NCI-H1436 treated with DMSO at 0.1 percent for 48 hours (cell line): ENCODE measurements around the gene UBAC2.

ENCODE experiments used
- DNase-seq: peaks from one replicate; lab custom pipeline; 2025; lab: John Stamatoyannopoulos, UW

The UBAC2 gene

DNA sequence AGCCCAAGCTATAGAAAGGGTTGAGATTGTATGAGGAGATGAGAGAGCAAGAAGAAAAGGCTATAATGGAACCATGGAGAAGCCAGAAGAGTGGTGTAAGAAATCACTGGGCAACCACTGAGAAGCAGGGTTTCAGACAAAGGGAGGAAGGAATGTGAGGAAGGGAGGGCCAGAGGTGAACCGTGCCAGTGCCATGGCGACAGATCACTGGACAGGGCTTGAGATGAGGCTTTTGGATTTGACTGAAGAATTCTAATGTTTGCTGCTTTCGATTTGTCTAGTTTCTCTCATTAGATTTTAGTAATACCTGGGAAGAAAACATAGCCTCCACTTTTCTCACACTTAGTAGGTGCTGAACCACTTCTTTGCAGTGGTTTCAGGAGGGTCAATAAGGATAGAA, 112.8 kb downstream of the UBAC2 start:
- DNase-seq = no peak

DNA sequence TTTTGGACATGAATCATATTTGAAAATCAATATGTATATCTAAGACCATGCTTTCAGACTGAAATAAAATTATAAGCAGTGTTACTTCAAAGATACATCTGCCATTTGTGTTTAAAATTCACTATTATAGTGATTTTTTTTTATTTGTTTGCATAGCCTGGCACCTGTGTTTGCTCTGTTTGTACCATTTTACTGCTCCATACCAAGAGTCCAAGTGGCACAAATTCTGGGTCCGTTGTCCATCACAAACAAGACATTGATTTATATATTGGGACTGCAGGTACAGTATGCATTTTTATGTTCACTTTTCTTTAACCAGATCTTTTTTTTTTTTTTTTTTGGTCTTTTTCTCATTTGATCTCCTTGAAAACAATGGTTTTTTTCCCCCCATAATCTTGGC, 113.3 kb downstream of the UBAC2 start:
- DNase-seq = no peak

DNA sequence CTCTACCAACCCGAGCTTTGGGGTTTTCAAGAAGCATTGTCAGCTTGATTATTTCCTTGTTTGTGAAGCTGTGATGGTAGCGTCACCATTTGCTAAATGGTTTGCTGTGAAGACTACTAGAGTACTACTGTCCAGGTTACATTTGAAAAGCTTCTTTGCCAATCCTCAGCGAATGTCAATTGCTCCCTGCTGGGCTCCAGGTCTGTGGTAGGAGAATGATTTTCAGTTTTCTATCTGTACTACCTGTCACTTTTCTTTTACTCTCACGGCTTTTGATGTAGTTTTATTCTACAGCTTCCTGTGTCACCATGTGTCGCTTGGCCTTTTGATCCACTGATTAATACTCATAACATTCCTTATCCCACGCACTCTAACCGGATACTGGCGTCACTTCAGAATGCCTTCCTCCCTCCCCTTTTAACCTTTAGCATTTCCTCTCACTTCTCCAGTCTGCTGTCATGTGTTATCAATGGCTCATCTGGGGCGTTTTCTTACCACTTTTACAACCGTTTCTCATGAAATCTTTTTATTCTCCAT, 114.1 kb downstream of the UBAC2 start:
- DNase-seq = no peak

DNA sequence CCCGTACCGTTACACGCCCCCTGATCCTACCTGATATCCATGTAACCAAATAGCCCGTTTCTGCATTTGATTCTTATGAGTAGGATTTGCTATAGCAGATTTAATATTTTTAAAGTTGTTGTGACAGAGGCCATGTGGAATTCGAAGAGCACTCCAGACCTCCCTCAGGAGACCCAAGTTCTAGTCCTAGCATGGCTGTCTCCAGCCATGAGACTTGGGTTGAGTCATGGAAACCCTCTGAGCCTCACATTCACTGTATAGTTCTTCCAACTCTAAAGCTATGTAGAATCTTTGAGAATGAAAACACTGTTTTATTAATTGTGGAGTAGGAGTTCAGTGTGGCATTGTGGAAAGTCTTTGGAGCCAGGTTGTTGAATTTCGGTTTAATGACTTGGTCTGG, 114.5 kb downstream of the UBAC2 start:
- no peak for DNase-seq

DNA sequence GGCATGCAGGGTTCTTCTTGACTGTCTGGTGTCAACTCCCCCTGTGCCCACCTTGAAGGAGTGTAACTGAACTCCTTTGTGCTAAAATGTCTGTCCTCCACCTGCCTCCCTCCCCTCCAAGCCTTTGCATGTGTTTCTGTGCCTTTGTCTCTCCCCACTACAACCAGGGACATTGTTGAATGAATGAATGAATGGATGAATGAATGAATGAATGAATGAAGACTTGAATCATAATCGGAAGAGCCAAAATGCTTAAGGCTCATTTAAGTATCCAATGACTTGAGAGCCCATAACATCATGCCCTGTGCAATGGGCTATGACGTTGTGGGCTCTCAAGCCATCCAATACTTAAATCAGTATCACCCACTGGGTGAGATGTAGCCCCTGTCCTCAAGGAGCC, 115.6 kb downstream of the UBAC2 start:
- DNase-seq = no peak

DNA sequence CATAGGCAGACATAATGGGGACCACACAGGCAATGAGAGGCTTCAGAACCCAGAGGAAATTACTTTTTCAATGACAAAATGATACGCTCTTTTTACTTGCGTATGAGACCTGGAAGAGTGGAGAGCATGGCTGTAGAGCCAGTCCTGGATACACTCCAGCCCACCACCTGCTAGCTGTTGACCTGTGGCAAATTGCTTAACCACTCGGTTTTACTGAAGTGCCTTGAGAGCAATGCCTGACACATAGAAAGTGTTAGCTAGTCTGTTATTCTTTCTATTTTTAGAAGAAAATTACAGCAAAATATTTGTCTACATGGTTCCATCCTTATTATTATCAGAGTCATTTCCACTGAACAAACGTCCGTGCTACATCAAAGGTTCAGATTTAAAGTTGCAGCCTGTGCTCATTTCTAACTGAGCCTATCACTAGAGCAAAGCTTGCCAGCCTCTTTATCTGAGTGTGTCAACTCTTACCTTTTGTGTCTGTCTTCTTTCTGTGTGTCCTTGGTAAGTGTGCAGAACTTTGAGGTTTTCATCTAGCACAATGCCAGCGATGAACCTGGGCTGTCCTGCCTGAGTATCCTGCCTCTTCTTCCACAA, 116.1 kb downstream of the UBAC2 start:
- no peak for DNase-seq

DNA sequence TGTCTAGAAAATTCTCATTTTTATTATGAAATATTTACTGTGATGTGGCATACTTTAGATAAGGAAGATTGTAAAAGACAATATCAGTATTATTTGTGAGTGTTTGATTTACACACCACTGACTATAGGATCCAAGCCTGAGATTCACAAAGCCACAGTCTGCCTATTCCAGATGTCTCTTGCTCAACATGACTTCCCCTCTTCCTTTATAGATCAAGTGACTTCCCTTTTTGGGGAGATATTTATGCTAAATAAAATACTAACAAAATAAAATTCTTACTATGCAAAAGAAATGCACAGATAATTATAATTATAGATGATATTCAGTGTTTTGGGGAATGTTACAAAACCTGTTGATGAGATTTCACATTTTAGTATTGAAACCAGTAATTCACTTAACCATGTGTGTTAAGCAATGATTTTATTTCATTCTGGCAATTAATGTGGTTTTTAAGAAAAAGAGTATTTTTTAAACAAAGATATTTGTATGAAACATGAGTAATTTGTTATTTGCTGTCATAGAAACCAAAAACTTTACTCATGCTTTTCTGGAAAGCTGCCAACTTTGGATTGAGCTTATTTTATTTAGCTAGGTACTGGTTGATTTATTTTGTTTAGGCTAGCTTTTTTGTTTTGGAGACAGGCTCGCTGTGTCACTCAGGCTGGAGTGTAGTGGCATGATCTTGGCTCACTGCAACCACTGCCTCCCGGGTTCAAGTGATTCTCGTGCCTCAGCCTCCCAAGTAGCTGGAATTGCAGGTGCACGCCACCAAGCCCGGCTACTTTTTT, 120.2 kb downstream of the UBAC2 start:
- no peak for DNase-seq

DNA sequence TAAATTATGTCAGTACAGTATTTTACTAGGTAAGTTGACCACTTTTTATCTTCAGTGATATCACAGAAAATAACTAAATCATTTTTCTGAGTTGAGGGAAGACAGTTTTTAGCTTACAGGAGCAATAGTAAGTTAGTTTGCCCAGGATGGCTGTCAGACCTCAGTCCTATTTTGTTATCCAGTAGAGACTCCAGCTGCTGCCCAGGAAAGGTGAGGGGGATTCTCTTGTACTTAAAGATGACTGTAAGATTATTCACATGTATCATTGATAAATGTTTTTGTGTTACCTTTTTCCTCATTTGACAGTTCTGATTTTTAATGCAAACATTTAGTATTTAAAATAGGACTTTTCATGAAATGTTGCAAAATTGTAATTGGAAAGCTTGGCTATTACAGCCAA, 121.1 kb downstream of the UBAC2 start:
- DNase-seq = no peak

DNA sequence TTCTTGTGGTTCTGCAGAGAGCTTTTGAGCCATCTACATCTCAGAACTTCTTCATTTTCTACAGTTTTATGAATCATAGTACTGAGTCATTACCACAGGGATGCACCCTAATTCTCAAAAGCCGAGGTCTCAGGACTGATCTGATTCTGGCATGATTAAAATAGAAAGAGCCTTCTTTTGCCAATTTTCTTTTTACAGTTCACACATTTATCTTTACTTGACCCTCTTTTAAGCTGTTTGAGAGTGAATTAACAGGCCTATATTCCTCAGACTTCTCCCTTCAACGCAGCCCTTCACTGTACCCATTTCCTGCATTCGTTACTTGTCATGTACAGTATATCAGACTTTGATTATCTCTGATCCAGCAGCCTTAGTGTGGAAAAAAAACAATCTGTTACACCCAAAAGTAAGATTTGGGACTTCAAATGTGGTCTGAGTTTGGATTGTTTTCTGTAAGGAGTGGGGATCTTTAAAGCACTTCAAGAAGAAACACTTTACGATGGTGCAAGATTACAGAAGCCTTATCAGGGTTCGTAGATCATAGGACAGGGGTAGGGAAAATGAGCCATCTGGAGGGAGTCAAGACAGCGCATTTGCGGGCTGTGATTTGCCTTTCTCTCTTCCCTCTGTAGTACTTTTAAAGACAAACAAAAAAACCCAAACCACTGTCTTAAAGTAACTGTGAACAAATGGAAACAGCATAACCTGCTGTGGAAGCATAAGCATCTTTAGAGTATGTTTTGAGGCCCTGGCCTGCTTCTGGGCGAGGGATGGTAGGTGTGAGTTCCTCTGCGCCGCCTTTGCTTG, 121.8 kb downstream of the UBAC2 start:
- DNase-seq = no peak

DNA sequence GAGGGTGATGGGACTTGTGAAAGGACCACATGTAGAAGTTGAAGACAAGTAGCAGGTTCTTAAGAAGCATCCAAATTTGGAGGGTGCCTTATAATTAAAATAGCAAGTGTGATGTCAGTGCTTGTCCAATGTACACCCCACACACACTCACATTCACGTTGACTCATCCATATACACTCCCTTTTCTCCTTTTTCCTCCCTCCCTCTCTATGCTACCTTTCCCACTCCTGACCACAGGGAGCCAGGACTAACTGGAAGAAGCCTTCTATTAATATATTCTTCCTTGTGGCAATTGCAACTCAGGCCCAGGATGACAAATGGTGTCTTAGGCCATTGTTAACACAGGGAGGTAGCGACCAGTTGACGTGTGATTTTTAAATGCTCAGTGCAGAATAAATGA, 122.8 kb downstream of the UBAC2 start:
- DNase-seq = no peak

DNA sequence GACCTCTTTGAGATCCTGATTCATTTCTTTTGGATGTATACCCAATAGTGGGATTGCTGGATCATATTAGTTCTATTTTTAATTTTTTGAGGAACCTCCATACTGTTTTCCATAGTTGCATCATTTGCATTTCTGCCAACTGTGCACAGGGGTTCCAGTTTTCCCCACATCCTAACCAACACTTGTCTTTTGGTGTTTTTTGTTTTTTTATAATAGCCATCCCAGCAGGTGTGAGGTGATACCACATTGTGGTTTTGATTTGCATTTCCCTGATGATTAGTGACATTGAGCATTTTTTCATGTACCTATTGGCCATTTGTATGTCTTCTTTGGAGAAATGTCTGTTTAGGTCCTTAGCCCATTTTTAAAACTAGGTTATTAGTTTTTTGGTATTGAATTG, 125.4 kb downstream of the UBAC2 start:
- no peak for DNase-seq

DNA sequence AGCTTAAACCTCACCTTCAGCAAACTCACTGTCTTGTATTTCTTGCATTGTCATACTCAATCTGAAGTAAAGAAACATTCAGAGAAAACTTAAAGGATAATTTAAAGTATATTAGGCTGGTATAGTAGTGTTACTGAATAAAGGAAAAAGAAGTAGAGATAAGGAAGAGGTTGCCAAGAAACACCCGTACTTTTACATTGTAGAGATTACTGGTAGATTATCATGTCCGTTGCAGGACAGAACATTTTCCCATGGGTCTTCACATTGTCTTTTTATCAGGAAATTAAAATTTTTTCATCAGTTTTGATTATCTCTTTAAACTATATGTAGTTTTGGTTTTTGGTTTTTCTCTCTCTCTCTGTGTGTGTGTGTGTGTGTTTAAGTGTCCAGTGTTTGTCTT, 126.5 kb downstream of the UBAC2 start:
- DNase-seq = no peak

DNA sequence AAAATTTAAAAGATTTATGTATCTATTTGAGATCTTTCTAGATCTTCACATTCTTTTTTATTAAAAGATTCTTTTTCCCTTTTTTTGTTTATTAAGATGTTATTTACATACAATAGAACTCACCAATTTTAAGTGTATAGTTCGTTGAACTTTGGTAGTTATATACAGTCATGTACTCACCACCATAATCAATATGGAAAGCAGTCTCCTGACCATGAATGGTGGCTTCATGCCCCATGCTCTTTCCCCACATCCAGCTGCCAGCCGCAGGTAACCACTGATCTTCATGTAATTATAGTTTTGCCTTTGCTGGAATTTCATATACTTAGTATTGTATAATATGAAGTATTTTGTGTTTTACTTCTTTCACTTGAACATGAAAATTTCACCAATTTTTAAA, 127.1 kb downstream of the UBAC2 start:
- no peak for DNase-seq

DNA sequence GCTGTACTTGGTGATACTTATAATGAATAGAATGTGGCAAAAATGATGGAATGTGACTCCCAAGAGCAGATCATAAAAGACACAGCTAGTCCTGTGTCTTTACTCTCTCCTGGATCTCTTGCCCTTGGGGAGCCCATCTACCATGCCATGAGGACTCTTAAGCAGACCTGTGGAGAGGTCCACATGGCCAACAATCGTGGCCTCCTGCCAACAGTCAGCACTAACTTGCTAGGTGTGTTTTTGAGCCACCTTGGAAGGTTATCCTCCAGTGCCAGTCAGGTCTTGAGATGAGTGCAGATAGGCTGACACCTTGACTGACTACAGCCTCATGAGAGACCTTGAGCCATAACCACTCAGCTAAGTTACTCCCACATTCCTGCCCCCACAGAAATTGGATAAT, 128.8 kb downstream of the UBAC2 start:
- no peak for DNase-seq

DNA sequence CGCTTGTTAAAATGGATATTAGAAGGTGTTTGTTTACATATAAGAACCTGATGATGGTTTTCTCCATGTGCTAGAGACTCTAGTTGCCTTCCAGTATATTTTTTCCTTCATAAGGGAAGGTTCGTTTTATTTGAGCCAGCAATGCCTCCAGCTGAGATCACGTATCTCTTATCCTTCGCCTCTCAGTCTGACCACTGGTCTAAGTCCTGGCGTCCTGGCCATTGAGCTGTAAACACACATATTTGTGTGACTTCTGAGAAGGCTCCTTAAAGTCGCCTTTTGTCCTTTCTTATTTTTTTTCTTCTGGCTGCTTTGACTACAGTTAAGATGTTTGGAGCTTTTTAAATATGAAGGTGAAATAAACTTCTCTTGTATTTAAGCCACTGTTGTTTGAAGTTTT, 130.3 kb downstream of the UBAC2 start:
- no peak for DNase-seq

DNA sequence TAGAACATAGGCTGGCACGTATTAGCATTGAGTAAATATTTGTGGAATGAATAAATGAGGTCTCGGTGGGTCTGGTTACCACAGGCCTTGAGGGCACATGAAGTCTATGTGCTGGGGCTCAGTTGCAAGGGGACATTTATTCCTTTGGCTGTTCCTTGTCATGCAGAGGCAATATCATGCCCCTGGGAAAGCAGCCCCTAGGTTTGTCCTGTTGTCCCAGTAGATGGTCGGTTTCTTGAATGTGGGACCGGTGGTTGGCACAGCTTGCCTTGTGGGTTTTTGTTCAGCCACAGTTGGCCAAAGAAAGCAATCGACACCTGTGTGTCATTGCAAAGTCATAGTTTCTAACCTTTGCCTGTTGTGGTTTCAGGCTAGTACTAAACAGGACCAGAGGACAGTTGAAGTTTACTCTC, 131.2 kb downstream of the UBAC2 start:
- DNase-seq = no peak

DNA sequence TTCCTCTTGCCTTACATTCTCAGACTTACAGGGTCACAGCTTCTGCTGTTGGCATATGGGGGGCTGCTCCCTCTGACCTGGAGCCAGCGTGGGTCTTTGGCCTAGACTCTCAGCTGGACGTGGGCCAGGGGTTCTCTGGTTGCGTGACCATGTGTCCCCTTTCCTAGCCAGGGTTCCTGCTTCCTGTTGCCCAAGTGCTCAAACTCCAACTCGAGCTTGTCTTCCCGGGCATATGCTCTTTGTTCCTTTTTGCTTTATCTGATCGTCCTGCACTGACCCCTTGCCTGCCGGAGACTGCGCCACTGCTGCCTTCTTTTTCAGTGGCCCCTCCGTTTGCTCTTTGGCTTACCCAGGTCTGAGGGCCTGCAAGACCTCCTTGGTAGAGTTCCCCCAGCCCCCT, 131.8 kb downstream of the UBAC2 start:
- no peak for DNase-seq

DNA sequence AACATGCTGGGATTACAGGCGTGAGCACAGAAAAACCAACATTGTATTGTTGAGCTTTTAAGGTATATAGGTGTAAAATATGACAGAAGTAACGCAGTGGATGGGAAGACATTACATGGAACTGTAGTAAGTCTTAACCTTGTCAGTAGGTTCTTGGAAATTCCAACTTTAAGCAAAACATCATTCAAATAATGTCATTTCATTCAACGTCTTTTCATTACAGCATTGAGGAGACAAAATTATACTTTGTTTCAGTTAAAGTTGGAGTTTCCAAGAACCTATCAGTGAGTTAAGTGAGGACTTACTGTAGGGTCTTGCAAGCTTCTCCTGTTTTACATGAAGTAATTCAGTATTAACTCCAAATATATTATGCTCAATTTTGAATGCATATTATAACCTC, 133.6 kb downstream of the UBAC2 start:
- no peak for DNase-seq

DNA sequence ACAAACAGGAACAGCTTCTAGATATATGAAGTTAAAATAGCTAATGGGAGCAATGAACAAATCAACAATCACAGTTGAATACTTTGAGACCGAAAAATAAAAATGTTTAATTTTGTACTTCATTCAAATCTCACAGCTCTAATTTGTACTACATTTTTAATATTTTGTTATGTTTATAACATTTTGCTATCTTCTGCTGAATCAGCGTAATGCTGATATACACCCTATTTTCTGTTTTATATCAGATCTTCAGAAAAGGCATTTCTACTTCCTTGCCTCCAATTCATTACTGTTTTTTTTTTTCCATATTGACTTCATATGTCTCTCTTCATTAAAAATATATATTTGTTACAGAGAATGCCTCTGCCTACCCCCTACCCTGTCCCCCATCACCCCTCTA, 134.4 kb downstream of the UBAC2 start:
- DNase-seq = no peak

DNA sequence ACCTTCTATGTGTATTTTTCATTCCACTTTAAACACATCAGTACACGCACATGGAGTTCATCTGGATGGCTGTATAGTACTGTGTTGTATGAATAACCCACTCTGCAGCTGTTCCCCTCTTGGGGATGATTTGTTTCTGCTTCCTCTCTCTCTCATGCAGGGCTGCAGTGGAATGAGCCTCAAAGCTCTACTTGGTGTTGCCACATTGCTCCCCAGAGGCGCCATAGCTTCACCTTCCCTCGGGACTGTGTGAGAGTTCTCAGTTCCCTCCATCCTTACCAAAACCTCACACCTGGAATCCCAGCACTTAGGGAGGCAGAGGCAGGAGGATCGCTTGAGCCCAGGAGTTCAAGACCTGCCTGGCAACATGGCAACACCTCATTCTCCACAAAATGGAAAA, 134.9 kb downstream of the UBAC2 start:
- DNase-seq = no peak

DNA sequence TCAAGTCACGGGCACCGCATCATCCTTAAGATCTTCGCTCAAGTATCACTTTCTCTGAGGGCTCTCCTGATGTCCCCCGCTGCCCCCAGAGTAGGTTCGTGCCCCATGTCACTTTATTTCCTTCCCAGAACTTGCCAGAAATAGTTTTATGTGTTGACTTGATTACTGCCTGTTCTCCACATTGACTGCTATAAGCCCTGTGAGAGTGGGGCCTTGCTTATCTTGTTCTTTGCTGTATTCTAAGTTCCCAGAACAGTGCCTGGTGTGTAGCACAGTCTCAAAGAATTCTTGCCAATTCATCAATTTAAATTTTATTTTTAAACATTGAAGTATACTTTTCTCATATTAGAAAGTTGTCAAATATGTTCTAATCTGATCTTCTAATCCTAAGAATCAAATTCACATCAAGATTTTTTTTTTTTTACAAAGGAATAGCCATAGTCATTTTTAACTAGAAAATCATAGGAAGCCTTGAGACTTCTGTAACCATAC, 138.6 kb downstream of the UBAC2 start:
- DNase-seq = no peak

DNA sequence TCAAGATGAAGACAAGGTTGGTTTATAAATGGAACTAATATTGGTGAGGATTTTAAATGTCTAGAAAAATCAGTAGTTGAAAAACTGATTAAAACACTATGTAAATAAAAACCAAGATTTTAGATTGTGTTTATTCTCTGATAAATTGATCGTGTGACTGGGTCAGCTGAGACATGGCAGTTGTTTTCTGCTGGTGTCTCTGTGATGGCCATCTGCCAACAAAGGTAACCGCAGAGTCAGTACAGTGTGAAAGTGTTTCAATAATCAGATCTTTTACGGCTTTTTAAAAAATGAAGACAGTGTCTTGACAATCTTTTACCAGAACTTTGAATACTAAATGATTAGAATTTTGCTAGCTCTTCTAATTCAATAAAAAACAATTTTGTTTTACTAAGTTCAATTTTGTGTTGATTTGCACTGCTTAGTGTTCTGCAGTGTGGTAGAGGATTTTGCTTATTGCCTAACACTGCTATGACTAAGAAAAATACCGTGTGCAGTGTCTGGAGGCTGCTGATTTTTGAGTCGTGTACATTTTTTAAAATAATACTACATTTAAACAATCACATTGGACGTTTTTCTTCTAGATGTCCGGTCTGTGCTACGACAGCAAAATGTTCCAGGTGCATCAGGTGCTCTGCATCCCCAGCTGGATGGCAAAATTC, 139.2 kb downstream of the UBAC2 start:
- no peak for DNase-seq
